ENCODE measurements around the gene MAGEB4.

MAGEB4 gene

DNA sequence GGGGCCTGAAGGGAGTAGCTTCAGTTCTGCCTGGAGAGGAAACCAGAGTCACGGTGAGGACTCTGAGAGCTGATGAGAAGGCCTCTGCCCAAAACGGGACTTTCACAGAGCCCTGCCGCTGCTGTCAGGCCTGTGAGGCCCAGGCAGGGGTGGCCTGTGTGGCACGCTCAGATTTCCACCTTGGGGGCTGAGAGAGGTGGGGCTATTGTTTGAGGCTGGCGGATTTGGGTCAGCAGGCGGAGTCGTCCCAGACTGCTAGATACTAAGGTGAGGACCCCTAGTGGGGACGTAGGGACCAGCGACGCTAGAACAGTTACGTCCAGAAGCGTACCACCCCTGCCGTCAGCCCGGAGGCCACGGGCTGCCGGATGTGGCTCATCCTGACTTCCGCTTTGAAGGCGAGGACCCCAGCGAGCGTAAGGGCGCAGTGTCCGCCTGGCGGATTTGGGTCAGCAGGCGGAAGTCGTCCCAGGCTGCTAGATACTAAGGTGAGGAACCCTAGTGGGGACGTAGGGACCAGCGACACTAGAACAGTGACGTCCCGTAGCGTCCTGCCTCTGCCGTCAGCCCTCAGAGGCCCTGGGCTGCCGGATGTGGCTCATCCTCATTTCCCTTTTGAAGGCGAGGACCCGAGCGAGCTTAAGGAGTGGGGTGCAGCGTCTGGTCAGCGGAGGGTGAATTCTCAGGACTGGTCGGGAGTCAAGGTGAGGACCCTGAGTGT, 5.1 kb downstream of the MAGEB4 start, which contains the start of gene MAGEB1:
MAGEB1 (plus strand) TSS at position 378 of the 721 bp plus-strand sequence. CDS start 3,348 bp downstream, outside the sequence.
- H4K20me1 ChIP-seq (ENCODE audit: control insufficient read depth, insufficient read depth, low read depth, low read length): no peaks in the 10 kb centered on the region
- H3K9me3 ChIP-seq (ENCODE audit: control insufficient read depth, insufficient read depth, low read length): no peaks in the 10 kb centered on the region
- H3K27ac ChIP-seq (ENCODE audit: low read depth, low read length): no peak within 1 kb of the TSS
- H3K4me3 ChIP-seq (ENCODE audit: low read length): no peak within 1 kb of the TSS
- no peaks in the 10 kb centered on the region for H3K9me2 ChIP-seq (replicated peaks; ENCODE audit: control insufficient read depth, low read length)
- H3K27me3 ChIP-seq (ENCODE audit: control insufficient read depth, low read length): no peaks in the 10 kb centered on the region
- H3K4me1 ChIP-seq (ENCODE audit: control insufficient read depth, low read length): no peaks in the 10 kb centered on the region
- H3K36me3 ChIP-seq (ENCODE audit: control insufficient read depth, low read length): no peaks in the 10 kb centered on the region
- no peaks in the 10 kb centered on the region for H3F3A ChIP-seq (ENCODE audit: control insufficient read depth, insufficient read depth)
- H3K4me2 ChIP-seq (ENCODE audit: low read length): no peak within 1 kb of the TSS
- TF ChIP-seq EZH2phosphoT487 (IDR thresholded peaks at IDR 0.05; ENCODE audit: borderline replicate concordance, low read length): no peak
- no peak for TF ChIP-seq CTCF (IDR thresholded peaks at IDR 0.05; ENCODE audit: low read depth, low read length, poor library complexity, severe bottlenecking)
- H3K79me2 ChIP-seq (ENCODE audit: control insufficient read depth, low read length): no peaks in the 10 kb centered on the region

DNA sequence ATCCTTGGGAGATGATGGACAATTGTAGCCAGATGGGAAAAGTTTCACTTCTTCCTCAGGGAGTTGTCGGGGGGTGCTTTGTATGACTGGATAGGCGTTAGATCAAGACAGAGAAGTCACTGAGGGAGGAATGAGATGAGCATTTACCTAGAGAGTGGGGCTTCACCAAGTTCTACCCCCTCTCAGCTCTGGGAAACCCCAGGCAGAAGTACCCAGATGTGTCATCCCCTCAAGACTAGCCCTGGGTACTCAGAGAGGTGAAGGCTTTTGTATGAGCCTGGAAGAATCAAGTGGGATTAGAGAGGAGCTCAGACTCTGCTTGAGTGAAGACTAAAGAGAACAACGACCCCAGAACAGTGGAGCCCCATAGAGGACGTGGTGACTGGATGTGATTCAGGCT, 7.1 kb downstream of the MAGEB4 start:
- Histone ChIP-seq H3F3A (ENCODE audit: control insufficient read depth, insufficient read depth) (no peaks in the 10 kb centered on the region), H4K20me1 (ENCODE audit: control insufficient read depth, insufficient read depth, low read depth, low read length) (no peaks in the 10 kb centered on the region), H3K4me2 (ENCODE audit: low read length) (no peak overlapping the region), H3K79me2 (ENCODE audit: control insufficient read depth, low read length) (no peaks in the 10 kb centered on the region), H3K9me2 (replicated peaks; ENCODE audit: control insufficient read depth, low read length) (no peaks in the 10 kb centered on the region), H3K36me3 (ENCODE audit: control insufficient read depth, low read length) (no peaks in the 10 kb centered on the region), H3K27ac (ENCODE audit: low read depth, low read length) (no peak overlapping the region), H3K27me3 (ENCODE audit: control insufficient read depth, low read length) (no peaks in the 10 kb centered on the region), H3K9me3 (ENCODE audit: control insufficient read depth, insufficient read depth, low read length) (no peaks in the 10 kb centered on the region), H3K4me3 (ENCODE audit: low read length) (no peak overlapping the region), H3K4me1 (ENCODE audit: control insufficient read depth, low read length) (no peaks in the 10 kb centered on the region)
- TF ChIP-seq CTCF (IDR thresholded peaks at IDR 0.05; ENCODE audit: low read depth, low read length, poor library complexity, severe bottlenecking) (no peak), EZH2phosphoT487 (IDR thresholded peaks at IDR 0.05; ENCODE audit: borderline replicate concordance, low read length) (no peak)

GRCh38 chrX:30253257-30253656, 11.5 kb downstream of the MAGEB4 start:
- Histone ChIP-seq H3K4me3 (ENCODE audit: low read length) (no peak overlapping the region), H3K36me3 (ENCODE audit: control insufficient read depth, low read length) (no peaks in the 10 kb centered on the region), H3K4me1 (ENCODE audit: control insufficient read depth, low read length) (no peaks in the 10 kb centered on the region), H3K4me2 (ENCODE audit: low read length) (no peak overlapping the region), H3K27me3 (ENCODE audit: control insufficient read depth, low read length) (no peaks in the 10 kb centered on the region), H4K20me1 (ENCODE audit: control insufficient read depth, insufficient read depth, low read depth, low read length) (no peaks in the 10 kb centered on the region), H3K79me2 (ENCODE audit: control insufficient read depth, low read length) (no peaks in the 10 kb centered on the region), H3K27ac (ENCODE audit: low read depth, low read length) (no peak overlapping the region), H3K9me2 (replicated peaks; ENCODE audit: control insufficient read depth, low read length) (no peaks in the 10 kb centered on the region), H3F3A (ENCODE audit: control insufficient read depth, insufficient read depth) (no peaks in the 10 kb centered on the region), H3K9me3 (ENCODE audit: control insufficient read depth, insufficient read depth, low read length) (no peaks in the 10 kb centered on the region)
- TF ChIP-seq CTCF (IDR thresholded peaks at IDR 0.05; ENCODE audit: low read depth, low read length, poor library complexity, severe bottlenecking) (no peak), EZH2phosphoT487 (IDR thresholded peaks at IDR 0.05; ENCODE audit: borderline replicate concordance, low read length) (no peak)

Data from DOHH2 (cell line).